NCI-H2171 treated with DMSO at 0.1 percent for 48 hours (cell line): ENCODE results near the gene TSC22D4.
A peak's percentile ranks its signal among the peaks of the same experiment; 100 is the strongest.

Source experiments
- DNase-seq: peaks from one replicate; lab custom pipeline; 2025; lab: John Stamatoyannopoulos, UW

Gene TSC22D4

GRCh38 chr7:100492738-100493475 is 13.9 kb upstream of the TSC22D4 start:
- no peak for DNase-seq

GRCh38 chr7:100491192-100491578 is 12.2 kb upstream of the TSC22D4 start:
- no peak for DNase-seq

GRCh38 chr7:100490483-100491191 is 11.6 kb upstream of the TSC22D4 start:
- no peak for DNase-seq

GRCh38 chr7:100489824-100490223 is 10.8 kb upstream of the TSC22D4 start:
- DNase-seq = peak; percentile 97

GRCh38 chr7:100489121-100489520 is 10.1 kb upstream of the TSC22D4 start:
- no peak for DNase-seq

GRCh38 chr7:100488333-100489095 is 9.5 kb upstream of the TSC22D4 start:
- DNase-seq = no peak

- no peak for DNase-seq
Measured at GRCh38 chr7:100486753-100487446, 7.9 kb upstream of the TSC22D4 start.

- DNase-seq = no peak
Measured at GRCh38 chr7:100486111-100486636, 7.2 kb upstream of the TSC22D4 start.

- DNase-seq = no peak
Measured at GRCh38 chr7:100485471-100485876, 6.5 kb upstream of the TSC22D4 start.

GRCh38 chr7:100484673-100485045 is 5.6 kb upstream of the TSC22D4 start:
- no peak for DNase-seq

- peak; percentile 50 for DNase-seq
Measured at GRCh38 chr7:100483722-100484672, 5.0 kb upstream of the TSC22D4 start, which contains the start of gene NYAP1. Gene NYAP1 (plus strand): TSS chr7:100483927. CDS start chr7:100485312, 1,385 bp downstream.

GRCh38 chr7:100483090-100483721 is 4.2 kb upstream of the TSC22D4 start:
- peak; percentile 62 for DNase-seq

- DNase-seq = no peak
Measured at GRCh38 chr7:100482728-100483089, 3.7 kb upstream of the TSC22D4 start.

- DNase-seq = no peak
Measured at GRCh38 chr7:100481466-100481865, 2.5 kb upstream of the TSC22D4 start.

- DNase-seq = no peak
Measured at GRCh38 chr7:100477871-100478267, 1.1 kb downstream of the TSC22D4 start.

- no peak for DNase-seq
Measured at GRCh38 chr7:100476903-100477870, 1.8 kb downstream of the TSC22D4 start.

GRCh38 chr7:100476101-100476780 is 2.8 kb downstream of the TSC22D4 start:
- DNase-seq = no peak

- no peak for DNase-seq
Measured at GRCh38 chr7:100475549-100475948, 3.5 kb downstream of the TSC22D4 start.
